Right renal pelvis (tissue), 4 donors: ENCODE measurements around the gene AGPAT3. TPM values are rescaled to one million over a fixed set of nuclear protein-coding genes. Genes with fewer than 3 reads are reported as not detected.

Experiments
- DNase-seq, 4 donors: peaks; one replicate each; pipeline ENCODE4 v3.0.0-alpha.2; 2013; ENCODE audit warnings: low read depth in 4 of 4, low spot score in 3 of 4, missing footprints in 1 of 4
- polyA plus RNA-seq, 4 donors: library from polyadenylated mRNA; unstranded; fragments of 120-200 nt; gene quantifications; one replicate each; pipeline ENCODE4 v1.2.1, GENCODE V29; 2013; ENCODE audit not compliant: insufficient read length in 4 of 4

Gene AGPAT3
- polyA plus RNA-seq, 4 donors, result 55.2 to 63.3 (median 59.4) TPM

DNA sequence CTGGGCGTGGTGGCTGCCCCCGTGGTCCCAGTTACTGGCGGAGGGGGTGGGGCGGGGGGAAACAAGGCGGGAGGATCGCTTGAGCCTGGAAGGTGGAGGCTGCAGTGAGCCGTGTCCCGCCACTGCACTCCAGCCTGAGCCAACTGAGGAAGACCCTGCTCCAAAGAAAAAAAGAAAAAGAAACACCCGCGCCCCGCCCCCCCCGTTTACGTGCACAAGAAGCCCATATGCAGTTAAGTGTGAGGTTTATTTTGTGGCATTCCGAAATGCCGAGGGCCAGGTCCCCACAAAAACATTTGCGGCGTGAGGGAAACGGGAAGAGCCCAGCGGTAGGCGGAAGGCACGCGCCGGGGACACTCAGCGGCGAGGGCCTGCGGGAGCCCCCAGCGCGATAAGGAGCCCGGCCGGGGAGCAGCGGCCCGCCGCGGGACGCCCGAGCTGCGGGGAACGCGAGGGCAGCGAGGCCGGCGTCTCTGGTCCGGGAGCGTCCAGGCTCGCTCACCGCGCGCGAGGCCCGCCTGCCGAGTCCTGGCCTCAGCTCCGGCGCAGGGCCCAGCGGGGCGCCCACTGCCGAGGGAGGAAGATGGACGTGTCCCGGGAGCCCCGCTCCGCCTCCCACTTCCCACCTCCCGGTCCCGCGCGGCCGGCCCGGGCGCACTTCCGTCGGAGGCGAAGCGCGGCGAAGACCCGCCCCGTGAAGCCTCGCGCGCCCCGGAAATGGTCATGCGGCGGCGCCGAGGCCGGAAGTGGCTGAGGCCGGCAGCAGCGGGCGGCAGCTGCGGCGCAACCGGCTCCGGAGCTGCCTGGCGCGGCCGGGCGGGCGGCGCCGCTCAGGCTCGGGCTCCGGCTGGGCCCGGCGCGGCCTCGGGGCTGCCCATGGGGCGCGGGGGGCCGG, 146.8 kb downstream of the AGPAT3 start, which contains the start of gene TRAPPC10:
TSS of gene TRAPPC10 (plus strand) at position 731 of the 895 bp plus-strand sequence. CDS start 185 bp downstream, outside the sequence.
- peak; percentile 74 to 81 (median 76) for DNase-seq

DNA sequence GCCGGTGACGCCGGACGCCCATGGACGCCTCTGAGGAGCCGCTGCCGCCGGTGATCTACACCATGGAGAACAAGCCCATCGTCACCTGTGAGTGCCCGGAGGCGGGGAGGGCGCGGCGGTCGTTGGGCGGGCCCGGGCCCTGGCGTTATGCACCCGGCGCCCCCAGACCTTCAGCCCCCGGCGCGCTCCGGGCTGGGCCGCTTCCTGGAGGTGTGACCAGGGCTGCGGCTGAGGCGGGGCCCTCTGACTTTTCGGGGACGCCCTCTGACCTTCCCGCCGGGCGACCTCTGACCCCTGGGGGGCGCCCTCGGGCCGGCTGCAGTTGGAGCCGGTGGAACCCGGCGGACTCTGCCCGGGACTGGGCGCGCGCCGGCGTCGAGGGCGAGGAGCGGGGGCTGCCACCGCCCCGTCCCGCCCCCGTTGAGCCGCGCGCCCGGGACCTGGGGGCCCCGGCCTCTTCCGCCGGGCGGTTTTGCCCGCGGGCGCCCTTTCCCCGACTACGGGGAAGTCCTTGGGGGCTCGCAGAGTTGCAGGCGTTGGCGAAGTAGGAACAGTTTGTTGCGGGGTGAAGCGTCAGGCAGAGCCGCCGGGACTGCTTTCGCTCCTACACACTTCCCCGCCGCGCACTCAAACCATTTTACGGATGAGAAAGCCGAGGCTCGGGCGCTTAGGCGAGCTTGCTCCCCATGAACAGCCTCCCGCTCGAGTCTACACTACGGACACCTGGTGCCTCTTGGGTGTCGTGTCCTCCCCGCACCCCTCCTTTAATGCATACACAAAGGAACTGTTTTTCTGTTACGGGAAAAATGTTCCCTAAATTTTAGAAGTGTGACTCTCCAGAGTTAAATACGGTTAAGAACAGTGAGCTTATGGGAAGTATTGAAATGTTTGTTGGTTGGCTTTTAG, 147.7 kb downstream of the AGPAT3 start:
- DNase-seq, result no peak

DNA sequence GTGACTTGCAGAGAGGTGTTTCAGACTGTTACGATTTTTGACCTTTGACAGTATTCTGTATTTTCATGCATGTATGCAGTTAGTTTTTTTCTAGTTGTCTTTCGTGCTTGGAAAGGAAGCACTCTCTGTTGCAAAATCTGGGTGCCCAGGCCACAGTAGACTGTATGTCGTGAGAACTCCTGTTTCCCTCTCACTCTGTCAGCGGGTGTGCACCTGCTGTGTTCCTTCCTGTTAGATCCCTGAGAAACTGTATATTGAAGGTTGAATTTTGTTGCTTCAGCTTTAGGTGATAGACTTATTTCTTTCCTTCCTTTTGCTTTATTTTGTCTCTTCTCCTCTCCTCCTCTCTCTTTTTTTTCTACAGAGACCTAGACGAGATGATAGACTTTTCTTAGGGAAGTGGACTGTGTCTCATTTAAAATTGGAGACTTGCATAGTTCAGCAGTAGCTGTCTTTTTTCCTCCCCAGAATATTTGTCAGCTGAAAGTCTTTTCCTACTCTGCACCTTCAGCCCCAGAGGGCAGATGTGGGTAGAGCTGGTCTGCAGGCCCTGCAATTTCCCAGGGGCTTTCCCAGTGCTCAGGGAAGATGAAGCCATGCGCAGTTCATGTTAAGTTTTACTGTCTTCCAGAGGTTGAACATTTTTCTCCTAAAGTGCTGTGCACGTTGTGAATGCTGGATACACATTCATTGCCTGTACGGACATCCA, 148.5 kb downstream of the AGPAT3 start:
- no peak for DNase-seq

GRCh38 chr21:44017601-44018000, 152.6 kb downstream of the AGPAT3 start:
- no peak for DNase-seq

- DNase-seq, result no peak
These were observed 153.1 kb downstream of the AGPAT3 start for GRCh38 chr21:44018127-44018526.

DNA sequence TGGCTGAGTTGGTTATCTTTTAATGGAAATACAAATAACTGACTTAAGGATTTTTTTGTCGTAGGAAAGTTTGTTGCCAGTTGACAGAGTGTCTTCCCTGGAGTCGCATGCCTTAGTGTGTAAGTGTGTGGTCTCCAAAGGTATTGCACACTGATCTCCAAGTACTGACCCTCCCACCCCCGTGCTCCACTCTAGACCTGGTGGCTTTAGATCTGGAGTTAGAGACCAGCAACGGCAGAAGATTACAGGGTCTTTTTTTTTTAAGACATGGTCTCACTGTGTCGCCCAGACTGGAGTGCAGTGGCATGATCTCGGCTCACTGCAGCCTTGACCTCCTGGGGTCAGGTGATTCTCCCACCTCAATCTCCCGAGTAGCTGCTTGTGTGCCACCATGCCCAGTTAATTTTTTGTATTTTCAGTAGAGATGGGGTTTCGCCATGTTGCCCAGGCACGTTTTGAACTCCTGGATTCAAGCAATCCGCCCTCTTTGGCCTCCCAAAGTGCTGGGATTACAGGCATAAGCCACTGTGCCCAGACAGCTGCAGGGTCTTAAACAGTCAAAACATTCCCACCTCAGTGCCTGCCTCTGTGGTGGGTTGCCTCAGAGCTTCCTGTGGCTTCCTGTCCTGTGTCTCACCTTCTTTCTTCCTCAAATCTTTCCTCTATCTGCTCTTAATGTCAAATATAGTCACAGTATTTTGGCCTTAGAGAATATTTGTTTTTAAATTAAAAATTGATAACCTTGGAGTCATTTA, 154.0 kb downstream of the AGPAT3 start:
- DNase-seq, result no peak

DNA sequence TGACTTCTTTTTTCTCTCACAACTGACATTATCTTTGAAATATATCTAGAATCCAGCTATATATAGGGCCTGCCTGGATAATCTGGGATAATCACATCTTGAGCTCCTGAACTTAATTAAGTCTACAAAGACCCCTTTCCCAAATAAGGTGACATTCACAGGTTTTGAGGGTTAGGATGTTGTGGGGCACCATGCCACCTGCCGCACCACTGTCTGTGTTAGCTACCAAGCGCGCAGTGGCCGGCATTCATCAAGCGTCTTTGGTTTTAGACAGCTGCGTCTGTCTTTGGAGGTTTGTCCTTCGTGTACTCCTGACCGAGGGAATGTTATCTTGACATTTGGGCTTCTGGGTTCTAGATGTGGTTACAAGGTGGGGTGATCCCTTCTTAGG, 154.5 kb downstream of the AGPAT3 start:
- no peak for DNase-seq

DNA sequence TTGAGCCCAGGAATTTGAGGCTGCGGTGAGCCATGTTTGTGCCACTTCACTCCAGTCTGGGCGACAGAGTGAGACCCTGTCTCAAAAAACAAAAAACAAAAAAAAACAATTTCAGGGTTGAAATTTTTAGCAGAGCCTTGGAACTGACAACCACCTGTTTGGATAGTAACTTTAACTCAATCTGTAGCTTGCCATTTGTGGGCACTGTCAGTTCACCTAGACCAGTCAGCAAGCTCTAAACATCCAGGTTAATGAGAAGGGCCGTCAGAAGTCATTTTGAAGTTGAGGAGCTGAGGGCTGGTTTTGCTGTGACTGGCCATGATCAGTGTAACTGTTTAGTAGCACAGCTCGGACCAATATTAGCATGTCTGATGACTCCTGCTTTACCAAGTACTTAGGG, 155.5 kb downstream of the AGPAT3 start:
- no peak for DNase-seq

GRCh38 chr21:44021064-44021463, 156.0 kb downstream of the AGPAT3 start:
- no peak for DNase-seq

DNA sequence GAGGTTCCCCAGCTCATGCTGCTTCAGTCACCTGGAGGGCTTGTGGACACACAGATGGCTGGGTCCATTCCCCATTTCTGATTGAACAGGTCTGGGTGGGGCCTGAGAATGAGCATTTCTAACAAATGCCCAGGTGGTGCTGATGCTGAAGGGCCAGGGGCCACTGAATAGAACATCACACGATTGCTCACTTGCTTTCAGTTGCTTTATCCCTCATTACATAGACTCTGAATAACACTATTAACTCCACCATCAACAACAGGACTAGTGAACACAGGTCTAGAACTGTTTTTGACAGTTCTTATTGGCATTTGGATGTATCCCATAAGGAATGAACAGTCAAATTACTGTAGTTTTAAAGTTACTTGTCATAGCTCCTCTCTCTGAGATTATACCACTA, 159.2 kb downstream of the AGPAT3 start:
- DNase-seq, result no peak

- DNase-seq, result no peak
These were observed 159.9 kb downstream of the AGPAT3 start for GRCh38 chr21:44024887-44025353.

DNA sequence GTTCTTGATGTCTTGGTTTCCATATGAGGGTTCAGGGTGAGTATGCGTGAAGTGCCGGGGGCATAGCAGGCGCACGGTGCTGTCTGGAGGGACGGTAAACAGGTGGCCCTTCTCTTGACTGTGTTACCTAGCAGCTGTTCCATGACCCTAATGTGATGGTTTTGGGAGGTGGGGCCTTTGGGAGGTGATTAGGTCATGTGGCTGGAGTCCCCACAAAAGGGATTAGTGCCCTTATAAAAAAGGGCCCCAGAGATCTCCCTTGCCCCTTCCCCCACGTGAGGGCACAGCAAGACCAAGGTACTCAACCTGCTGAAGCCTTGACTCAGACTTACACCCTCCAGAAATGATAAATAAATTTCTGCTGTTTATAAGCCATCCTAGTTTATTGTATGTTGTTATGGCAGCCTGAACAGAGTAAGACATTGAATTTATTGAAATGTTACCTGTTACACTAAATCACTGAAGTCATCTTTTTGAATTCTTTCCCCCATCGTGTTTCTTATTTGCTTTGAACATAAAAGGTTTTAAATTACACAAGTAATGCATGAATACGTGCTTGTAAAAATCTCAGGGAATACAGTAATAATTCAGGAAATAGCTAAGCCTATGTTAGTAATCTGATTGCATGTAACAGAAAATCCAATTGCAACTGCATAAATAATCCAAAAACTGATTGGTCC, 162.7 kb downstream of the AGPAT3 start:
- DNase-seq, result no peak

DNA sequence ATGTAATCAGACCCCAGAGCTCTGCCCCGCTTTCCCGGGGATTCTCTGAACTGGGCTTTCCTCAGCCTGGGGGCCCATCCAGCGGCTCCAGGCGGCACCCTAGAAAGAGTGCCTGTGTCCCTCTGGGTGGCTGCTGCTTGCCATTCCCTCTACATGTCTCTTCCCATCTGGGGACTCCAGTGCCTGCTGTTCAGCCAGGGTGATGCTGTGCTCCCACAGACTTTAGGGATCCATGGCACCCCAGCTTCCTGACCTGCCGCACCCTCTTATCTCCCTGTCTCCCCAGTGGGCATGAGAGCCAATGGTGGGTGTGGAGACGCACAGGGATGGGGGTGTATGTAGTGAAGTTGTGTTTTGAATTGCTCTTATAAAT, 163.2 kb downstream of the AGPAT3 start:
- no peak for DNase-seq

DNA sequence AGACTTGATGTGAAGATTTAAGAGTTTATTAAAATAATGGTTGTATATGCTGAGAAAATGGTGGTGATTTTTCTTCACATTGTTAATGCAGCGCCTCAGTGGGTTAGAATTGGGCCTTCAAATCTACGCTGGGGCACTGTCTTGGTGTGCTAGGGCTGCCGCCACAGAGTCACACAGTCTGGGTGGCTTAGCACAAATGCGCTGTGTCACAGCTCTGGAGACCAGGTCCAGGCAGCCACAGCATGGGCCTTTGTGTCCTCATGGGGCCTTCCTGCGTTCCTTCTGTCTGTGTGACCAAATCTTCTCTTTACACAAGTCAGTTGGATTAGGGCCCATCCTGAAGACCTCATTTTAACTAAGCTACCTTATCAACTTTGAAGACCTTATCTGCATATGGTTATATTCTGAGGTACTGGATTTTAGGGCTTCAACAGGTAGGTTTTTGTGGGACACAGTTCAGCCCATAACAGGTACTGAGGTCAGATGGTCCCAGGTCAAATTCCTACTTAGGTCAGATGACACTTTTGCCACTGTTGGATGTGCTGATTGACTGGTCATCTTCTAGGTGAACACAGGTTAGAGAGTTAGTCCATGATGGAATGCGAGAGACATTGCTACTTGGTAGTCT, 164.6 kb downstream of the AGPAT3 start:
- no peak for DNase-seq

GRCh38 chr21:44035244-44035643, 170.2 kb downstream of the AGPAT3 start:
- no peak for DNase-seq
